Measurements from ENCODE around the gene MACROH2A1.

MACROH2A1 gene

DNA sequence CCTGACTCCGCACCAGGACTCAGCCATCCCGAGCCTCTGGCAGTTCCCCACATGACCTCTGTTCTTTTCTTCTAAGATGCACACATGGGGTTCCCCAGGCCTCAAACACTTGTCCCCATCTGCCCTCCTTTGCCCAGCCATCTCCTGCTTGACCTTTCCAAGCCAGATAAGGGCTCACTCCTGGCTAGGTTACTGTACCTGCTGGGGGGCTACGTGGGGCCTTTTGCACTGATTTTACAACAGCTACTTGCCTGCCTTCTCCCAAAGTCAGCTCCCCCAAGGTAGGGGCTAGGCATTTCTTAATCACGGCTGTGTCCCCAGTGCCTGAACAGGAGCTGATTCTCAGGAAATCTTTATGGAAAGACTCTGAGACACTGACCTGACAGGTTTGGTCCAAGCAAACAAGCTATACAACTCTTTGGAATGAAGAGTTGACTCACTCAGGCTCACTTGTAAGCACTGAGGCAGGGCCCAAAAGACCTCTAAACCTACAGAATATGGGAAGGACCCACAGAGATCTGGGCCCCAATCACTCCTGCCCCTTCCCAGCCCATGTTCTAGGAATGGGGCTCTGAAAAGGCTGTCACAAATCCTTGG lies 2.5 kb downstream of the MACROH2A1 start:
- no peak for DNase-seq (ENCODE audit: low read depth)

GRCh38 chr5:135395866-135396265 lies 3.2 kb downstream of the MACROH2A1 start:
- DNase-seq (ENCODE audit: low read depth): no peak

DNA sequence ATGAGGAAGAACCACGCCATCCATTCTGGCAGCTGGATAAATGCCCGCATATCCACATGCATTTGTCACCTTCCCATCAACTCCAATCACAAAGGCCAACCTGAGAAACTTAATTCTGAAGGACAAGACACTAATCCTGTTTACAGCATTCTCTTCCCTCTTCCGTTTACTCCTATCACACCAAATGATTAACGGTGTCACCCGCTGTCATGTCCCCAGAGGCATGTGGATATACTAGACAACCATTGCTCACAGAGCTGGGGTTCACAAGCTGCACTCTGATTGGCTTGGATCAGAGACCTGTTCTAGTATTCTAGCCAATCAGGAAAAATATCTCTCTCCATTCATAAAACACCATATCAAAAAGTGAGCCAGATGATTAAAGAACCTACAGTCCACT lies 3.6 kb downstream of the MACROH2A1 start:
- no peak for DNase-seq (ENCODE audit: low read depth)

DNA sequence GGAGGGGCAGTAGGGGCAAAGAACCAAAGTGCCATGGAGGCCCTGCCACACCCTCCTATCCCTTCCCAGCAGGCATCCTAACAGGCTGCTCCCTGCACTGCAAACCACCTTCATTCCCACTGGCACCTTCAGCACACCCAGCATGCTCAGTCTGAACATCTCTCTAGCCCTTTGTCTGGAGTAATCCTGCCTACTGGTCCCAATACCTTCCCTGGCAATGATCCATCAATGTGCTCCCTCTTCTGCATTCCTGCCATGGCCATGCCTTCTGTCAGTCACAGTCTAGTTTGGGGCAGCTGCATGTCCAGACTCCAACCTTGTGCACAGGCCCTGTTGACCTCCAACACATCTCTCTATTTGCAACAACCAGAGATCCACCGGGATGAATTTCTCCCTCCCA lies 4.9 kb downstream of the MACROH2A1 start:
- no peak for DNase-seq (ENCODE audit: low read depth)

- no peak for DNase-seq (ENCODE audit: low read depth)
Measured at GRCh38 chr5:135393691-135394090, 5.3 kb downstream of the MACROH2A1 start.

GRCh38 chr5:135393229-135393628 lies 5.8 kb downstream of the MACROH2A1 start:
- no peak for DNase-seq (ENCODE audit: low read depth)

GRCh38 chr5:135392256-135392655 lies 6.8 kb downstream of the MACROH2A1 start:
- peak; percentile 62 for DNase-seq (ENCODE audit: low read depth)

- no peak for DNase-seq (ENCODE audit: low read depth)
Measured at GRCh38 chr5:135391869-135392255, 7.2 kb downstream of the MACROH2A1 start.

GRCh38 chr5:135391116-135391868 lies 7.7 kb downstream of the MACROH2A1 start:
- DNase-seq (ENCODE audit: low read depth): peak; percentile 71

- DNase-seq (ENCODE audit: low read depth): no peak
Measured at GRCh38 chr5:135388860-135389435, 10.1 kb downstream of the MACROH2A1 start.

GRCh38 chr5:135387629-135387960 lies 11.4 kb downstream of the MACROH2A1 start:
- DNase-seq (ENCODE audit: low read depth): no peak

- peak; percentile 76 for DNase-seq (ENCODE audit: low read depth)
Measured at GRCh38 chr5:135386886-135387628, 12.0 kb downstream of the MACROH2A1 start.

GRCh38 chr5:135386096-135386495 lies 12.9 kb downstream of the MACROH2A1 start:
- no peak for DNase-seq (ENCODE audit: low read depth)

GRCh38 chr5:135385576-135385975 lies 13.5 kb downstream of the MACROH2A1 start:
- DNase-seq (ENCODE audit: low read depth): no peak

GRCh38 chr5:135384898-135385297 lies 14.1 kb downstream of the MACROH2A1 start:
- no peak for DNase-seq (ENCODE audit: low read depth)

- no peak for DNase-seq (ENCODE audit: low read depth)
Measured at GRCh38 chr5:135383803-135384495, 15.1 kb downstream of the MACROH2A1 start.

- DNase-seq (ENCODE audit: low read depth): no peak
Measured at GRCh38 chr5:135382981-135383380, 16.1 kb downstream of the MACROH2A1 start.

GRCh38 chr5:135382106-135382790 lies 16.8 kb downstream of the MACROH2A1 start:
- no peak for DNase-seq (ENCODE audit: low read depth)

DNA sequence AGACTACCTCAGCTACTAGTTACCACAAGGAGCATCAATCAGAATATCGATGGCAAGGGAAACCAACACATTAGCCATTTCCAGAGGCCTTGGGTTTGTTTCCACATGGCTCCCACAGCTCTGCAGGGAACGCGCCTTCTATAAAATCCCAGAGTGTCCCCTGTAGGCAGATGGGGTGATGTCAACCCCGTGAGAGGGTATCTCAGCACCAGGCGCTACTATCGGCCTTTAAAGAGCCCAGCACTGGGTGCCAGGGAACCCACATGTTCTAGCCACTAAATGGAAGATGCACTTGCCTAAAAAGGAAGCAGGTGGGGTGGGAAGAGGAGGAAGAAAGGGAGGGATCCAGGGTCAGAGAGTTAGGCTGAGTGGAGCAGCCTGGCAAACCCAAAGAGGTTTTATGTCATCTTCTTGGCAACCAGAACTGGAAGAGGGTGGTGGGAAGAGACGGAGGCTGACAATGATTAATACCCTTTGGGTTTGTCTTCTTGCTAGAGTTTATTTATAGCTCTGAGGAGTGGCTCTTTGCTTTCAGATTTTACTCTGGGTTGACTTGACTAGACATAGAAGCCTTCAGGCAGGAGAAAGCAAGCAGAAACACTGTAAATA lies 19.9 kb downstream of the MACROH2A1 start:
- DNase-seq (ENCODE audit: low read depth): no peak

DNA sequence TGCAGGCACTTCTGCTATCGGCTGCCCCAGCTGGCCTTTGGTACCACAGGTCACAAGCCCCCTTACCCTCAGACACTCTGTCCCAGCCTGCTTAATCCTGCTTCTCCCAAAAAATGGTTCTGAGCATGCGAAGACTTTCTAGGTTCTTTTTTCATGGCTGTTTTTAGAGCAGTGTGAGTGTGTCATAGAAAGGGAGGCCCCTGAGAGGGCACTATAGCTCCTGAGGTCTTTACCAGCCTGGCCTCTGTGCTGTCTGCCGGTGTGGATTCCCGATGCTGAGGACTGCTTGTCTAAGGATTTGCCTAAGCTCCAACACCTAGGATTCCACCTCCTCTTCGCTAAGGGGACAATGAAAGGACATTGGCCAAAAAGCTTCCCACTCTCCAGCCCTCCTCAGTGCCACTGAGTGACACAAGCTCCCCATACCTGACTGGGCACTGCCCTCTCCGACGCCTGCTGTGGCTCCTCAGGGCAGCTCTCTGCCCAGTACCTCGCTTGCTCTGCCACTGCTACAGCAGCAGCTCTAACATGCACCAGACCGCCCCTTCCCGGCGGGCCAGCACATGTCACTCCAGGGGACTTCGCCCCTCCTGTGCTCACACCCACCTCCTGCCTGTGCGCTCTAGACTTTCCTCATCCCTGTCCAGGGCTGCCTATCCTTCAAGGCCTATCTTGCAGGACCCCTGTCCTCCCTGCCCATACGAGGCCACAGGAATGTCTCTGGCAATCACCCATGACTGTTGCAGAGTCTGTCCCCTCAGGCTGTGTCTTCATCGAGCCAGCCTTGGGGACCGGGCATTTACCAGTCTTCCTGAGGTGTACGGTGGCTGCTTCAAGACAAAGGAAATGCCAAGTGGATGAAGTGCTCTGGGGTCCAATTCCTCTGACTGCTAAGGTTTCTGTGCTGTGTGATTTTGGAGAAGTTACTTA lies 21.0 kb downstream of the MACROH2A1 start:
- DNase-seq (ENCODE audit: low read depth): no peak
